Measurements from ENCODE around the gene PIWIL4. TPM values are rescaled to one million over a fixed set of nuclear protein-coding genes. Genes with fewer than 3 reads are reported as not detected.

Gene PIWIL4
- total RNA-seq, 1 experiment from 2014 or later, result not detected

DNA sequence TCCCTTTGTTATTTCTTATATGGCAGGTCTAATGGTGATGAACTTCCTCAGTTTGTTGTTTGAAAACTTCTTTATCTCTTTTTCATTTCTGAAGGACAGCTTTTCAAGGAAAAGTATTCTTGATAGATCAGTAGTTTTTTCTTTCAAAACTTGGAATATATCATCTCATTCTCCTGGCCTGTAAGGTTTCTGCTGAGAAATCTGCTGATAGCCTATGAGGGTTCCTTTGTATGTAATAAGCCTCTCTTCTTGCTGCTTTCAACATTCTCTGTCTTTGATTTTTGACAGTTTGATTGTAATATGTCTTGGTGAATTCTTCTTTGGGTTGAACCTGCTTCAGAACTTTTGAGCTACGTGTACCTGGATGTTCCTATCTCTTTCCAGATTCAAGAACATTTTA lies 46.0 kb downstream of the PIWIL4 start:
- Mint-ChIP-seq H3K9me3 (peaks cover 35 to 45% of the 10 kb centered on the region in 2 experiments), H3K27ac (no peak overlapping the region), H3K4me3 (no peak overlapping the region), H3K27me3 (ENCODE audit: low read depth) (peaks cover 3% of the 10 kb centered on the region; the same call in 1 of the 2 replicates), H3K36me3 (ENCODE audit: insufficient read depth in 1 of 3, low read depth in 3 of 3) (peaks cover 4 to 37% (median 5%) of the 10 kb centered on the region in 3 experiments; a peak in 6 of 7 replicates), H3K4me1 (no peaks in the 10 kb centered on the region)
- Histone ChIP-seq H3K18ac (ENCODE audit: insufficient read length, low read depth, low read length) (no peak overlapping the region), H2BK20ac (ENCODE audit: low read depth, low read length, poor library complexity, severe bottlenecking) (no peak overlapping the region), H3K79me1 (ENCODE audit: insufficient read depth, low read depth, low read length, poor library complexity, severe bottlenecking) (no peaks in the 10 kb centered on the region), H2BK12ac (ENCODE audit: insufficient read length, low read depth, low read length) (no peak overlapping the region), H3K9ac (ENCODE audit: extremely low read depth, insufficient read length, low read length) (no peak overlapping the region), H2BK15ac (ENCODE audit: low read depth, low read length) (no peak overlapping the region), H3K23ac (ENCODE audit: insufficient read length, low read depth, low read length) (no peak overlapping the region), H3K56ac (ENCODE audit: insufficient read length, low read depth, low read length) (no peak overlapping the region), H3K9me3 (ENCODE audit: control insufficient read depth, low read depth, low read length) (no peaks in the 10 kb centered on the region), H3K4ac (ENCODE audit: low read depth, low read length) (no peak overlapping the region), H3K79me2 (ENCODE audit: insufficient read depth, low read length) (no peaks in the 10 kb centered on the region), H2BK5ac (ENCODE audit: insufficient read length, low read length) (no peak overlapping the region), H4K91ac (ENCODE audit: insufficient read length, low read depth, low read length) (no peak overlapping the region), H2AK5ac (ENCODE audit: insufficient read length, low read length) (no peak overlapping the region), H3K14ac (ENCODE audit: insufficient read depth, low read length) (no peak overlapping the region), H2BK120ac (ENCODE audit: low read depth, low read length, poor library complexity, severe bottlenecking) (no peak overlapping the region), H3T11ph (ENCODE audit: low read length) (no peak overlapping the region), H3K27me3 (ENCODE audit: insufficient read depth, low read length) (no peaks in the 10 kb centered on the region), H4K5ac (ENCODE audit: insufficient read length, low read depth, low read length) (no peak overlapping the region), H3K27ac (ENCODE audit: insufficient read length, low read depth, low read length) (no peak overlapping the region), H4K20me1 (ENCODE audit: control insufficient read depth, insufficient read depth, insufficient read length) (no peaks in the 10 kb centered on the region), H3K4me1 (ENCODE audit: insufficient read depth, low read length) (no peaks in the 10 kb centered on the region), H3K4me2 (ENCODE audit: insufficient read depth, insufficient read length, low read length) (no peak overlapping the region), H3K23me2 (ENCODE audit: insufficient read length, low read depth, low read length, poor library complexity, severe bottlenecking) (no peaks in the 10 kb centered on the region), H4K8ac (replicated peaks; ENCODE audit: insufficient read length, low read depth, low read length) (no peak overlapping the region), H2AFZ (ENCODE audit: low read length) (no peak overlapping the region)
- no CpG with 5 or more reads among the region's 1 CpG for WGBS (ENCODE audit: extremely low coverage, insufficient read length, low lambda C conversion rate)
- DNase-seq, result no peak
- TF ChIP-seq CTCF (conservative IDR thresholded peaks at IDR 0.05), result no peak
